A549 (cell line): ENCODE results near the gene GGA1. TPM values are rescaled to one million over a fixed set of nuclear protein-coding genes. Genes with fewer than 3 reads are reported as not detected.

Experiments used
- ATAC-seq, 2 experiments: fragments of 200-7000 bp in 1 of 2; fragments of >200 bp in 1 of 2; cut with Nextera tagmentation in 1 of 2; cut with Tn5 transposase in 1 of 2; 3 replicates each; pipeline versions ENCODE4 v1.8.0 to v1.9.1; 2018 to 2020; ENCODE audit warnings: mild to moderate bottlenecking in 1 of 2, moderate library complexity in 1 of 2
- CTCF ChIA-PET: fragments of 300-600 bp; sonication (Branson Sonifier 250); formaldehyde crosslinking; extraction: SDS; loops from one replicate; lab custom pipeline; 2021; ENCODE audit warnings: antibody characterized with exemption, inconsistent platforms; lab: Yijun Ruan, JAX
- POLR2A ChIA-PET: fragments of 350-600 bp; formaldehyde crosslinking; extraction: SDS; loops from one replicate; lab custom pipeline; 2021; ENCODE audit warnings: antibody characterized with exemption, inconsistent platforms; lab: Yijun Ruan, JAX
- DNase-seq, 2 experiments: peaks; one replicate each; pipeline versions ENCODE4 v3.0.0 to v3.0.0-alpha.2; 2011 to 2016; ENCODE audit warnings: low read depth in 1 of 2, low spot score in 1 of 2
- FAIRE-seq: peaks from 2 replicates; lab custom pipeline; 2011; peaks lifted over from hg19 to GRCh38; lab: Jason Lieb, UNC
- H3K27ac ChIP-seq, 2 experiments: fragments of >200 bp; sonication (Bioruptor Twin); formaldehyde crosslinking; 3 replicates each; pipeline ENCODE4 v1.5.1; 2016 to 2017
- H3K4me1 ChIP-seq: fragments of >200 bp; sonication (Bioruptor Twin); formaldehyde crosslinking; 3 replicates; pipeline ENCODE4 v1.6.1; 2016
- H3K4me2 ChIP-seq: fragments of >200 bp; sonication (Bioruptor Twin); formaldehyde crosslinking; 3 replicates; pipeline ENCODE4 v1.6.1; 2016
- H3K4me3 ChIP-seq: fragments of >200 bp; sonication (Bioruptor Twin); formaldehyde crosslinking; 3 replicates; pipeline ENCODE4 v1.5.1; 2016
- H3K9me3 ChIP-seq: fragments of >200 bp; sonication (Bioruptor Twin); formaldehyde crosslinking; 3 replicates; pipeline ENCODE4 v1.6.1; 2016
- BHLHE40 ChIP-seq: IDR thresholded peaks from 2 replicates; pipeline ENCODE4 v1.6.1; 2012; ENCODE audit warnings: low read depth, low read length, inconsistent platforms
- CBX8 ChIP-seq: fragments of 200-600 bp; sonication (generic); IDR thresholded peaks from 2 replicates; pipeline ENCODE4 v1.6.1; 2016
- CHD2 ChIP-seq: fragments of 150-350 bp; IDR thresholded peaks from 2 replicates; pipeline ENCODE4 v1.6.1; 2014; ENCODE audit warnings: low read length; ENCODE audit not compliant: partially characterized antibody
- EHMT2 ChIP-seq: fragments of 200-600 bp; sonication (generic); IDR thresholded peaks from 2 replicates; pipeline ENCODE4 v1.6.1; 2016; ENCODE audit warnings: antibody characterized with exemption, low read depth, mild to moderate bottlenecking, moderate library complexity
- HDAC2 ChIP-seq: fragments of 200-600 bp; sonication (generic); IDR thresholded peaks from 2 replicates; pipeline ENCODE4 v1.6.1; 2016
- HOXA7 ChIP-seq: fragments of 250-450 bp; sonication (Bioruptor Pico); IDR thresholded peaks from 2 replicates; pipeline ENCODE4 v1.5.0; 2020; ENCODE audit warnings: mild to moderate bottlenecking, moderate library complexity
- KDM1A ChIP-seq: fragments of 200-600 bp; sonication (generic); IDR thresholded peaks from 2 replicates; pipeline ENCODE4 v1.6.1; 2016; ENCODE audit warnings: low read depth, mild to moderate bottlenecking
- MAZ ChIP-seq: fragments of 150-350 bp; IDR thresholded peaks from 2 replicates; pipeline ENCODE4 v1.6.1; 2014; ENCODE audit warnings: antibody characterized with exemption, low read depth, low read length, borderline replicate concordance
- MYC ChIP-seq: IDR thresholded peaks from 2 replicates; pipeline ENCODE4 v1.6.1; 2012; ENCODE audit warnings: mild to moderate bottlenecking, inconsistent platforms, low read length, improper control_type of control experiment, borderline replicate concordance
- NFE2L2 ChIP-seq: fragments of 150-350 bp; conservative IDR thresholded peaks from 2 replicates; pipeline ENCODE4 v1.6.1; 2014; ENCODE audit warnings: low read length
- NR3C1 ChIP-seq: fragments of >200 bp; sonication (Bioruptor Twin); formaldehyde crosslinking; IDR thresholded peaks from 3 replicates; pipeline ENCODE4 v1.6.1; 2017
- POLR2A ChIP-seq: IDR thresholded peaks from 2 replicates; pipeline ENCODE4 v1.6.1; 2012; ENCODE audit warnings: mild to moderate bottlenecking, low read length
- RAD21 ChIP-seq, 2 experiments: fragments of >200 bp in 1 of 2; sonication (Bioruptor Twin) in 1 of 2; formaldehyde crosslinking in 1 of 2; IDR thresholded peaks in 1 of 2; conservative IDR thresholded peaks in 1 of 2; 2 replicates in 1 of 2; 3 replicates in 1 of 2; pipeline ENCODE4 v1.6.1; 2012 to 2018; ENCODE audit warnings: inconsistent platforms in 1 of 2
- RARB ChIP-seq: fragments of 250-450 bp; sonication (Bioruptor Pico); IDR thresholded peaks from 2 replicates; pipeline ENCODE4 v1.8.0; 2021; ENCODE audit warnings: mild to moderate bottlenecking, moderate library complexity
- RNF2 ChIP-seq: fragments of 200-600 bp; sonication (generic); IDR thresholded peaks from 2 replicates; pipeline ENCODE4 v1.6.1; 2016; ENCODE audit warnings: low read depth, mild to moderate bottlenecking, antibody characterized with exemption, moderate library complexity, borderline replicate concordance
- SREBF2 ChIP-seq: fragments of 450-650 bp; IDR thresholded peaks from 2 replicates; pipeline ENCODE4 v1.6.1; 2014; ENCODE audit warnings: mild to moderate bottlenecking, moderate library complexity
- TFCP2L1 ChIP-seq: fragments of 250-450 bp; sonication (Bioruptor Pico); IDR thresholded peaks from 2 replicates; pipeline ENCODE4 v1.5.0; 2021; ENCODE audit warnings: mild to moderate bottlenecking
- ZC3H11A ChIP-seq: fragments of 450-650 bp; IDR thresholded peaks from 2 replicates; pipeline ENCODE4 v1.6.1; 2014; ENCODE audit warnings: antibody characterized with exemption, mild to moderate bottlenecking
- ZFP36 ChIP-seq: fragments of 450-650 bp; IDR thresholded peaks from 2 replicates; pipeline ENCODE4 v1.6.1; 2014; ENCODE audit warnings: borderline replicate concordance; ENCODE audit not compliant: partially characterized antibody
- WGBS: methylation state at CpG from one replicate; pipeline ENCODE4 v1.1.6; 2017; ENCODE audit errors: missing lambda C conversion rate; 5-methylcytosine and 5-hydroxymethylcytosine counted together
- polyA plus RNA-seq, 4 experiments: library from polyadenylated mRNA; depleted of rRNA in 3 of 4; stranded (reverse); fragments of >200 nt; fragmentation: RNase III in 1 of 4; extraction: RNeasy Plus Mini Kit Qiagen cat#74134 plus additional on column Dnase treatment in 1 of 4; gene quantifications; 2 replicates in 3 of 4; 3 replicates in 1 of 4; pipeline ENCODE4 v1.2.3, GENCODE V29; 2011 to 2017
- TF ChIP-seq, protein P1 (sequence below): fragments of >200 bp; sonication (Bioruptor Twin); formaldehyde crosslinking; IDR thresholded peaks from 3 replicates; pipeline ENCODE4 v1.6.1; 2016
- TF ChIP-seq, protein P2 (sequence below): fragments of 450-650 bp; IDR thresholded peaks from 2 replicates; pipeline ENCODE4 v1.6.1; 2014; ENCODE audit warnings: antibody characterized with exemption
- TF ChIP-seq, protein P3 (sequence below): fragments of 150-350 bp; IDR thresholded peaks from 2 replicates; pipeline ENCODE4 v1.6.1; 2014; ENCODE audit warnings: low read depth, mild to moderate bottlenecking, low read length

Gene GGA1
- polyA plus RNA-seq, 2 of the 4 experiments (the other 2 are of a cell fraction): 22.0 to 26.1 TPM

DNA sequence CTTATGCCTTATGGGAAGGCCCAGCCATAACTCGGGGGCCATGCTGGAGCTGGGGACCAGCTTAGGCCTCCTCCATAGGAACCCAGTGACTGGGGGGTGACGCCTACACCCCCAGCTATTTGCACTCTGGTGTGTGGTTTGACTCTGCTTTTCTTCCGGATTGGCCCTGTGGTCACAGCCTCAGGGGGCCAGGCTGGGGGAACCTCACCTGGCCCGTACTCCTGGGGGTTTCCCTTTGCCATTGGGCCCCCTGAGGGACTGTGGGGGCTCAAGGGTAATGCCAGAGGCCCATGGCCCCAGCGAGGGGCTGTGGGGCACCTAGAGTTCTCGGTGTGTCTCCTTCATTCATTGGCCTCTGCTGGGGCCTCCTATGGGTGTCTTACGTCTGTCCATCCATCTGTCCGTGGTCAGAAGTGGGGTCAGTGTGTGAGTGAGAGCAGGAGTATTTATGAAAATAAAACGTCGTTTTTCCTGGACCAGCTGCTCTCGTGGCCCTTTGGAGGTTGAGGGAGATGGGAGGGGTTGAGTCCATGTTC is 24.5 kb downstream of the GGA1 start:
- DNase-seq: no peak
- 92% methylated on average over 6 of the region's 11 CpGs for WGBS
- H3K4me1 ChIP-seq: no peaks in the 10 kb centered on the region
- POLR2A ChIA-PET: no interaction called here
- TF ChIP-seq TFCP2L1 (CRISPR knock-in tag): no peak
- TF ChIP-seq, protein P1, sequence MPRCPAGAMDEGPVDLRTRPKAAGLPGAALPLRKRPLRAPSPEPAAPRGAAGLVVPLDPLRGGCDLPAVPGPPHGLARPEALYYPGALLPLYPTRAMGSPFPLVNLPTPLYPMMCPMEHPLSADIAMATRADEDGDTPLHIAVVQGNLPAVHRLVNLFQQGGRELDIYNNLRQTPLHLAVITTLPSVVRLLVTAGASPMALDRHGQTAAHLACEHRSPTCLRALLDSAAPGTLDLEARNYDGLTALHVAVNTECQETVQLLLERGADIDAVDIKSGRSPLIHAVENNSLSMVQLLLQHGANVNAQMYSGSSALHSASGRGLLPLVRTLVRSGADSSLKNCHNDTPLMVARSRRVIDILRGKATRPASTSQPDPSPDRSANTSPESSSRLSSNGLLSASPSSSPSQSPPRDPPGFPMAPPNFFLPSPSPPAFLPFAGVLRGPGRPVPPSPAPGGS: no peak
- TF ChIP-seq NFE2L2: no peak
- no peak for TF ChIP-seq KDM1A
- TF ChIP-seq, all 56 proteins: peak for 0
- H3K27ac ChIP-seq: no peak overlapping the region; a peak in 1 of 6 replicates
- ATAC-seq (no peak), FAIRE-seq (no peak)
- H3K4me2 ChIP-seq: no peak overlapping the region
- H3K4me3 ChIP-seq: no peak overlapping the region
- no peaks in the 10 kb centered on the region for H3K9me3 ChIP-seq
- CTCF ChIA-PET: interaction anchor here (0.7 to 11.4 kb wide), 4 partner anchors 9 to 158 kb away, joined by 3 to 129 read pairs (median 15); partner anchors contain the start of gene SH3BP1

DNA sequence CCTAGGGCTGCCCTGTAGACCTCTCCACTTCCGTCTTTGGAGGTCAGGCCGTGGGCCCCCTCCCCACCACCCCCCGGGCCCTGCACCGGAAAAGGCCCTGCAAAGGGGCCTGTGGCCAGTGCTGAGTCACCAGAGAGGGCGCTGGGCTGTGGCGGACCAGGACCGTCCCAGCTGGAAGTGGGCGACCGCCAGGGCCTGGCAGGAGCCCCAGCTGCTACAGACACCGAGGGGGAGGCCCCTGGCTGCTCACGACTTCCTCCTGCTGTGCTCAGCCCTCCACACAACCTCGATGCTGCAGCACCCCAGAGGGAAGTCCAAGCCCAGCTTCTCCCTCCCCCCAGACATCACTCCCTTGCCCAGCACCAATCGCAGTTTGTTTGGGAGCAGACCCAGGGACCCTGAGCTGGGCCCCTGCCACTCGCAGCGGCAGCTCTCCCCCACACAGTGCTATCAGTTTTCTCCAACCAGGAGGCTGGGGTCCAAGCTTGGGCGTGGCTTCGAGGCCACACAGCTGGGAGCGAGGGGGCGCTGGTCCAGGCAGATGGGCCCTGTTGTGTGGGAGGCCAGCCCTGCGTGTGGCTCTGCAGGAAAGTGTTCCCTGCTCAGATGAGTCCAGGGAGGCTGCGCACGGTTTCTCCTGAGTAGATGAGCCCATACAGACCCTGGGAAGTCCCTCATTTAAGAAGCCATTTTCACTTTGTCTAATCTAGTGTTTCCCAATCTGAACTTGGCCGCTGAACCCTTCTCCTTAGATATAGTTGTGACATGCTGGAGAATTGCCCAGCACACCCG is 25.2 kb downstream of the GGA1 start:
- FAIRE-seq (no peak), DNase-seq (no peak), ATAC-seq (no peak)
- Histone ChIP-seq H3K9me3 (no peaks in the 10 kb centered on the region), H3K4me2 (no peak overlapping the region), H3K4me3 (no peak overlapping the region), H3K27ac (no peak overlapping the region; a peak in 1 of 6 replicates), H3K4me1 (0 out of 3 replicates have a peak, but pooled peaks cover under 1% of the 10 kb centered on the region)
- TF ChIP-seq RNF2 (no peak), MYC (no peak), RARB (CRISPR knock-in tag) (no peak), ZC3H11A (no peak), EHMT2 (no peak), HDAC2 (no peak), NR3C1 (no peak), MAZ (no peak), BHLHE40 (no peak), SREBF2 (no peak), HOXA7 (CRISPR knock-in tag) (no peak), POLR2A (no peak), ZFP36 (no peak)
- TF ChIP-seq, protein P2, sequence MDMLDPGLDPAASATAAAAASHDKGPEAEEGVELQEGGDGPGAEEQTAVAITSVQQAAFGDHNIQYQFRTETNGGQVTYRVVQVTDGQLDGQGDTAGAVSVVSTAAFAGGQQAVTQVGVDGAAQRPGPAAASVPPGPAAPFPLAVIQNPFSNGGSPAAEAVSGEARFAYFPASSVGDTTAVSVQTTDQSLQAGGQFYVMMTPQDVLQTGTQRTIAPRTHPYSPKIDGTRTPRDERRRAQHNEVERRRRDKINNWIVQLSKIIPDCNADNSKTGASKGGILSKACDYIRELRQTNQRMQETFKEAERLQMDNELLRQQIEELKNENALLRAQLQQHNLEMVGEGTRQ: no peak
- TF ChIP-seq, protein P3, sequence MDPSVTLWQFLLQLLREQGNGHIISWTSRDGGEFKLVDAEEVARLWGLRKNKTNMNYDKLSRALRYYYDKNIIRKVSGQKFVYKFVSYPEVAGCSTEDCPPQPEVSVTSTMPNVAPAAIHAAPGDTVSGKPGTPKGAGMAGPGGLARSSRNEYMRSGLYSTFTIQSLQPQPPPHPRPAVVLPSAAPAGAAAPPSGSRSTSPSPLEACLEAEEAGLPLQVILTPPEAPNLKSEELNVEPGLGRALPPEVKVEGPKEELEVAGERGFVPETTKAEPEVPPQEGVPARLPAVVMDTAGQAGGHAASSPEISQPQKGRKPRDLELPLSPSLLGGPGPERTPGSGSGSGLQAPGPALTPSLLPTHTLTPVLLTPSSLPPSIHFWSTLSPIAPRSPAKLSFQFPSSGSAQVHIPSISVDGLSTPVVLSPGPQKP: no peak
- CTCF ChIA-PET: interaction anchor here (1.1 to 11.4 kb wide), 3 partner anchors 8 to 158 kb away, joined by 3 to 129 read pairs (median 27); partner anchors contain the start of gene SH3BP1
- POLR2A ChIA-PET: interaction anchor here (1.0 kb wide), 1 partner anchor 27 kb away, joined by 4 read pairs; no protein-coding TSS in a partner anchor
- 85% methylated on average over 15 of the region's 24 CpGs for WGBS

DNA sequence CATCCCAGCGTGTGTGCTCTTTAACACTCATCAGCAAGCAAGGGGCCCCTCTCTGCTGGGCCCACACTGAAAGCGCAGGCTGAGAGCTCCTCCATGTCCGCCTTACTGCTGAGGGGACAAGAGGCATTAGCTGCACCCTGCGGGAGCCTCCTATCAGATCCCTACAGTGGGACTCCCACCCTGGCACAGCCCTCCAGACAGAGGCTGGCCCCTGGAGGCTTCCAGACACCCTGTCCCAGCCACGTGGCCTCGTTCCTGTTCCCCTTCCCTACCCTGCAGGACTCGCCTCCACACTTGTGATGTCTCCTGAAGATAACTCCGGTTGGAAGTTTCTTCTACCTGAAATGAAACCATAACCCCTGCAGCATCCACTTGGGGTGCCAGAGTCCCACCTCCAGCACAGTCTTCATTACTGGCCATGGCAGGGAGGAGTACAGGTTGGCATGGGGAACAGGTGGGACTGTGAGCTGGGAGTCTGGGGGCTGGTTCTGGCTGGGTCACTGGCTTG is 25.8 kb downstream of the GGA1 start:
- no peak for DNase-seq
- no peak overlapping the region for H3K4me3 ChIP-seq
- H3K9me3 ChIP-seq: no peaks in the 10 kb centered on the region
- FAIRE-seq: no peak
- CTCF ChIA-PET: interaction anchor here (5.6 to 11.4 kb wide), 2 partner anchors 8 to 13 kb away, joined by 27 to 129 read pairs; partner anchors contain the start of gene SH3BP1
- TF ChIP-seq CBX8: no peak
- TF ChIP-seq RAD21 (conservative IDR thresholded peaks at IDR 0.05 in 1 of 2, IDR thresholded peaks at IDR 0.05 in 1 of 2): peak in 1 of 2 experiments; percentile 16; a peak in 1 of 5 replicates
- TF ChIP-seq, protein P2: no peak
- TF ChIP-seq CHD2: no peak
- no peak for TF ChIP-seq RARB (CRISPR knock-in tag)
- POLR2A ChIA-PET: interaction anchor here (0.8 to 1.0 kb wide), 2 partner anchors 26 to 27 kb away, joined by 4 to 6 read pairs; partner anchors contain the start of gene GGA1
- peaks cover 4% of the 10 kb centered on the region; the same call in 1 of the 3 replicates for H3K4me1 ChIP-seq
- no peak overlapping the region for H3K27ac ChIP-seq
- 88% methylated on average over 7 of the region's 8 CpGs for WGBS
- peak; percentile 22 to 26; a peak in 4 of 6 replicates for ATAC-seq
- H3K4me2 ChIP-seq: no peak overlapping the region
